OCI-LY3 (cell line): Measurements from ENCODE around the gene NACA2.

Experiments used
- H2AFZ ChIP-seq: fragments of 200-600, 300-600 bp; shearing (Covaris generic); 2 replicates; pipeline ENCODE4 v1.6.0; 2014; ENCODE audit warnings: antibody characterized with exemption, low read depth, low read length
- H3K27ac ChIP-seq: fragments of 200-600, 300-600 bp; sonication (generic); 2 replicates; pipeline ENCODE4 v1.5.1; 2014; ENCODE audit warnings: mild to moderate bottlenecking, low read length, moderate library complexity, mixed read lengths
- H3K27me3 ChIP-seq: fragments of 200-600, 300-600 bp; sonication (generic); 2 replicates; pipeline ENCODE4 v1.6.1; 2014; ENCODE audit warnings: low read depth, low read length, mixed read lengths
- H3K36me3 ChIP-seq: fragments of 200-600, 300-600 bp; sonication (generic); replicated peaks from 2 replicates; pipeline ENCODE3; 2014; ENCODE audit warnings: low read depth, low read length, mixed read lengths
- H3K4me1 ChIP-seq: fragments of 300-600, 200-600 bp; sonication (generic); 2 replicates; pipeline ENCODE4 v1.6.1; 2014; ENCODE audit warnings: low read length, mixed read lengths
- H3K4me2 ChIP-seq: fragments of 200-600, 300-600 bp; sonication (generic); 2 replicates; pipeline ENCODE4 v1.6.1; 2014; ENCODE audit warnings: low read length, mixed read lengths
- H3K4me3 ChIP-seq: fragments of 300-600, 200-600 bp; sonication (generic); 2 replicates; pipeline ENCODE4 v1.5.1; 2014; ENCODE audit warnings: antibody characterized with exemption, mild to moderate bottlenecking, low read length, moderate library complexity
- H3K79me2 ChIP-seq: fragments of 300-600, 200-600 bp; shearing (Covaris generic); 2 replicates; pipeline ENCODE4 v1.6.1; 2014; ENCODE audit warnings: mild to moderate bottlenecking, low read length, mixed read lengths
- H3K9ac ChIP-seq: fragments of 300-600, 200-600 bp; shearing (Covaris generic); 2 replicates; pipeline ENCODE4 v1.6.0; 2014; ENCODE audit warnings: mild to moderate bottlenecking, low read length, moderate library complexity
- H3K9me3 ChIP-seq: fragments of 200-600, 300-600 bp; shearing (Covaris generic); 2 replicates; pipeline ENCODE4 v1.6.1; 2014; ENCODE audit warnings: low read length, mixed read lengths; ENCODE audit not compliant: insufficient read depth
- H4K20me1 ChIP-seq: fragments of 200-600, 300-600 bp; sonication (generic); 2 replicates; pipeline ENCODE4 v1.6.1; 2016; ENCODE audit warnings: low read length, mixed read lengths; ENCODE audit not compliant: insufficient read depth
- CTCF ChIP-seq: fragments of 200-600, 300-600 bp; sonication (generic); IDR thresholded peaks from 2 replicates; pipeline ENCODE4 v1.5.1; 2014; ENCODE audit warnings: antibody characterized with exemption, low read length, low read depth
- EZH2phosphoT487 ChIP-seq: fragments of 200-600 bp; shearing (Covaris generic); IDR thresholded peaks from 2 replicates; pipeline ENCODE4 v1.6.1; 2018; ENCODE audit warnings: antibody characterized with exemption, mixed run types, low read depth

Gene NACA2

DNA sequence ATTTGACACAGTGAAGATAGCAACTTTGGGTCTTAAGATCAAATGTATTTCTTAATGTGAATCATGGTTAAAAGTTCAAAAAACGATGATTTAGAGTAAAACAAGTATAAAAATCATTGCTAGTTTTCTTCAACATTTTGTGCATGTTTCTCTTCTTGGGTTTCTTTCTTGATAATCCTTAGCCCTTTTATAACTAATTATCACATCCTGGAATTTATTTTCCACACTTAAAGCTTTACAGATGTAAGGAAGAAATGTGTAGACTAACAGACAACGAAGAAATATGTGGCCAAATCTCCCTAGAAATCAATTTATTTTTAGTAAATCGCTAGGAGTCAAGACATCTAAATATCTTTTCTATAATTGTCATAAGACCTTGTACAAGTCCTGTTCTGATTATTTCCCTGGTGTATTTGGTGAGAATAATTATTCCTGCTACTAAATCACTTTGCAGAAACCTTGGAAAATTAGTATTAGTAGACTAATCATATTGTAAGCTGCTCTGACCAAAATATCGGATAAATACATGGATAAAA is 4.9 kb downstream of the NACA2 start:
- peaks cover 14% of the 10 kb centered on the region for H3K27me3 ChIP-seq
- no peak overlapping the region for H3K4me3 ChIP-seq
- TF ChIP-seq EZH2phosphoT487 (no peak), CTCF (no peak)

GRCh38 chr17:61584866-61585265 is 6.2 kb downstream of the NACA2 start:
- H3K9ac ChIP-seq: no peak overlapping the region
- H3K4me1 ChIP-seq: no peaks in the 10 kb centered on the region
- no peaks in the 10 kb centered on the region for H3K79me2 ChIP-seq
- peaks cover 21% of the 10 kb centered on the region for H3K27me3 ChIP-seq
- H3K4me3 ChIP-seq: no peak overlapping the region
- no peak overlapping the region for H3K27ac ChIP-seq
- H3K4me2 ChIP-seq: no peak overlapping the region
- no peaks in the 10 kb centered on the region for H3K9me3 ChIP-seq
- no peaks in the 10 kb centered on the region for H4K20me1 ChIP-seq
- H2AFZ ChIP-seq: no peak overlapping the region
- no peak for TF ChIP-seq EZH2phosphoT487
- no peak for TF ChIP-seq CTCF
- no peaks in the 10 kb centered on the region for H3K36me3 ChIP-seq

More for the DNA sequence above, 4.9 kb downstream of the NACA2 start:
- no peak overlapping the region for H3K4me2 ChIP-seq
- no peaks in the 10 kb centered on the region for H3K4me1 ChIP-seq
- no peaks in the 10 kb centered on the region for H3K79me2 ChIP-seq
- no peaks in the 10 kb centered on the region for H4K20me1 ChIP-seq
- no peaks in the 10 kb centered on the region for H3K9me3 ChIP-seq
- H3K9ac ChIP-seq: no peak overlapping the region
- H3K27ac ChIP-seq: no peak overlapping the region
- H3K36me3 ChIP-seq: no peaks in the 10 kb centered on the region
- no peak overlapping the region for H2AFZ ChIP-seq

- H3K4me1 ChIP-seq: no peaks in the 10 kb centered on the region
- H3K27ac ChIP-seq: no peak overlapping the region
- peaks cover 22% of the 10 kb centered on the region for H3K27me3 ChIP-seq
- no peaks in the 10 kb centered on the region for H3K79me2 ChIP-seq
- TF ChIP-seq EZH2phosphoT487 (no peak), CTCF (no peak)
- H3K9ac ChIP-seq: no peak overlapping the region
- no peak overlapping the region for H3K4me3 ChIP-seq
- H3K36me3 ChIP-seq: no peaks in the 10 kb centered on the region
- H3K9me3 ChIP-seq: no peaks in the 10 kb centered on the region
- H2AFZ ChIP-seq: no peak overlapping the region
- no peak overlapping the region for H3K4me2 ChIP-seq
- no peaks in the 10 kb centered on the region for H4K20me1 ChIP-seq
These were observed 6.8 kb downstream of the NACA2 start for GRCh38 chr17:61584266-61584665.

DNA sequence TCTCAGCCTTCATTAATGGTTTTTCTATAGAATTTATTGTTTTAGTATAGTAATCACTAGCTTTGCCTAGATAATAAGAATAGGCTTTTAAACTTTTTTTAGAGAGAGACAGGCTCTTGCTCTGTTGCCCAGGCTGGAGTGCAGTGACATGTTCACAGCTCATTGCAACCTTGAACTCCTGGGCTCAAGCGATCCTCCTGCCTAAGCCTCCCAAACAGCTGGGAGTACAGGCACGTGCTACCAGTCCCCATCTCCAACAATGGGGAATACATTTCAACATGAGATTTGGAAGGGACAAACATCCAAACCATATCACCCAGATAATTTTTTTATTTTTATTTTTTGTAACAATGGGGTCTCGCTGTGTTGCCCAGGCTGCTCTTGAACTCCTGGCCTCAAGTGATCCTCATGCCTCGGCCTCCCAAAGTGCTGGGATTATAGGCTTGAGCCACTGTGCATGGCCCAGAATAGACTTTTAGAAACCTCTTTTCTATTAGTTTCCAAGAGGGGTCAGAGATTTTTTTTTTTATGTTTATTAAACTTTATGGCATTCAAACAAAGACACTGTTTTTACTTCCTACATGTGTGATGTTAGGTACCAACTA is 7.3 kb downstream of the NACA2 start:
- TF ChIP-seq CTCF (no peak), EZH2phosphoT487 (no peak)

More for the DNA sequence above, 7.3 kb downstream of the NACA2 start:
- no peaks in the 10 kb centered on the region for H3K9me3 ChIP-seq
- H4K20me1 ChIP-seq: no peaks in the 10 kb centered on the region
- no peak overlapping the region for H3K4me3 ChIP-seq
- H3K27ac ChIP-seq: no peak overlapping the region
- H2AFZ ChIP-seq: no peak overlapping the region
- H3K9ac ChIP-seq: no peak overlapping the region
- H3K79me2 ChIP-seq: no peaks in the 10 kb centered on the region
- H3K4me2 ChIP-seq: no peak overlapping the region
- H3K36me3 ChIP-seq: no peaks in the 10 kb centered on the region
- no peaks in the 10 kb centered on the region for H3K4me1 ChIP-seq
- H3K27me3 ChIP-seq: peaks cover 21% of the 10 kb centered on the region
